ENCODE data around the gene GPA33.

The GPA33 gene

DNA sequence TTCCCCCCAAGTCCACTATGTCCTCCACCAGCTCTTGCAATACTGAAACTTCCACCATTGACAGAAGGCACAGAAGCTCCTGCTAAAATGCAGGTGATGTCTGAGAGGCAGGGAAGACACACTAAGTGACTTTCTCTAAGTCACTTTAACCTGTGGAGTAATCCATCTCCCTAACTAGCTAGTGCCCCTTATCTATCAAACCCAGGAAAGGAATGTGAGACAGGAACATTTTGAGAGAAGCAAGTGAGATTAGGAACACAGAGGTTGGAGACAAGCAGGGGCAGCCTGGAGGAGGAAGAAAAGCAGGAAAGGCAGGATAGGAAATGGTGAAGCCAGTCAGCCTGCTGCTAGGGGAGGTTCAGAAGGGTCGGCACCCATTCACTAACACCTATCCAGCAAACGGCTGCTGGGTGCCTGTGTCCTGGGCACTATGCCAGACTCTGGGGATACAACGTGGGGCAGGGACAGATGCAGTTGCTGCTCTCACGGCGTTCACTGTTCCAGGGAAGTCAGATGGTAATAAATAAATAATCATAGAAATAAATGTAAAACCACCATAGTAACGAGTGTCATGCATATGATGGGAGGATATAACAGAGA is 7.0 kb downstream of the GPA33 start:
- H3K9me3 ChIP-seq (ENCODE audit: low read length): no peaks in the 10 kb centered on the region
- H3K4me3 ChIP-seq (ENCODE audit: low read depth in 1 of 2, low read length in 2 of 2): no peak overlapping the region
- H3K9ac ChIP-seq (ENCODE audit: low read length): no peak overlapping the region
- no peaks in the 10 kb centered on the region for H3K36me3 ChIP-seq (ENCODE audit: insufficient read depth, low read length)
- H3K27ac ChIP-seq (ENCODE audit: low read depth, low read length): no peak overlapping the region
- no peaks in the 10 kb centered on the region for H3K27me3 ChIP-seq (ENCODE audit: control insufficient read depth in 1 of 2, insufficient read depth in 2 of 2, low read length in 2 of 2)
- no peaks in the 10 kb centered on the region for H3K4me1 ChIP-seq (ENCODE audit: insufficient read depth, low read length)

DNA sequence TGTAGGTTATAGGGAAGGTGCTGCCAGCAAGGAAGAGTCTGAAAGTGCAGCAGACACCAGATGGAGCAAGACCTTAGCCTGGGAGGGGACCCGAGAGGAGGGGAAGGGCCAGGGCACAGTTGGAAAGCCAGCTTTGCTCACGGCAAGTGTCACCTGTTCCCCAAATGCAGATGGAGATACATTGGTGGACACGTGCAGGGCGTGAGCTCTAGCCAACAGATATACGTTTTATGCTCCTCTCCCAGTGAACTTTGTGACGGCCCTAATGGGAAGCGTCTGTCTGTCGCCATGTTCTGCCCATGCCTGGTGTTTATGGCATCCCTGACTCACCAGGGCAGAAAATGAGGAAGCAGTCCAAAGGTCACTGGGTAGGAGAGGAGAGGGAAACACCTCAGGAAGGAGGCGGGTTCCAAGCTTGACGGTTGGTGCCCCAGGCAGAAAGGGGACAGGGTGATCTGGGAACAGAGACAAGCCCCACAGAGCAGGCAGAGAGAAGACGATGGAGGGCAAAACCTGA is 7.6 kb downstream of the GPA33 start:
- no peaks in the 10 kb centered on the region for H3K36me3 ChIP-seq (ENCODE audit: insufficient read depth, low read length)
- no peak overlapping the region for H3K4me3 ChIP-seq (ENCODE audit: low read depth in 1 of 2, low read length in 2 of 2)
- no peaks in the 10 kb centered on the region for H3K4me1 ChIP-seq (ENCODE audit: insufficient read depth, low read length)
- H3K9me3 ChIP-seq (ENCODE audit: low read length): no peaks in the 10 kb centered on the region
- no peak overlapping the region for H3K27ac ChIP-seq (ENCODE audit: low read depth, low read length)
- H3K27me3 ChIP-seq (ENCODE audit: control insufficient read depth in 1 of 2, insufficient read depth in 2 of 2, low read length in 2 of 2): no peaks in the 10 kb centered on the region
- H3K9ac ChIP-seq (ENCODE audit: low read length): no peak overlapping the region

- H3K4me1 ChIP-seq (ENCODE audit: insufficient read depth, low read length): no peaks in the 10 kb centered on the region
- no peak overlapping the region for H3K4me3 ChIP-seq (ENCODE audit: low read depth in 1 of 2, low read length in 2 of 2)
- H3K36me3 ChIP-seq (ENCODE audit: insufficient read depth, low read length): no peaks in the 10 kb centered on the region
- no peaks in the 10 kb centered on the region for H3K9me3 ChIP-seq (ENCODE audit: low read length)
- H3K27ac ChIP-seq (ENCODE audit: low read depth, low read length): no peak overlapping the region
- no peaks in the 10 kb centered on the region for H3K27me3 ChIP-seq (ENCODE audit: control insufficient read depth in 1 of 2, insufficient read depth in 2 of 2, low read length in 2 of 2)
- no peak overlapping the region for H3K9ac ChIP-seq (ENCODE audit: low read length)
Measured at GRCh38 chr1:167081594-167082156, 8.5 kb downstream of the GPA33 start.

GRCh38 chr1:167077868-167078210 is 12.3 kb downstream of the GPA33 start:
- Histone ChIP-seq H3K27me3 (ENCODE audit: control insufficient read depth in 1 of 2, insufficient read depth in 2 of 2, low read length in 2 of 2) (no peaks in the 10 kb centered on the region), H3K9me3 (ENCODE audit: low read length) (no peaks in the 10 kb centered on the region), H3K4me3 (ENCODE audit: low read depth in 1 of 2, low read length in 2 of 2) (no peak overlapping the region), H3K4me1 (ENCODE audit: insufficient read depth, low read length) (no peaks in the 10 kb centered on the region), H3K9ac (ENCODE audit: low read length) (no peak overlapping the region), H3K36me3 (ENCODE audit: insufficient read depth, low read length) (no peaks in the 10 kb centered on the region), H3K27ac (ENCODE audit: low read depth, low read length) (no peak overlapping the region)

GRCh38 chr1:167077128-167077867 is 12.9 kb downstream of the GPA33 start:
- H3K27me3 ChIP-seq (ENCODE audit: control insufficient read depth in 1 of 2, insufficient read depth in 2 of 2, low read length in 2 of 2): no peaks in the 10 kb centered on the region
- H3K27ac ChIP-seq (ENCODE audit: low read depth, low read length): no peak overlapping the region
- no peak overlapping the region for H3K9ac ChIP-seq (ENCODE audit: low read length)
- no peak overlapping the region for H3K4me3 ChIP-seq (ENCODE audit: low read depth in 1 of 2, low read length in 2 of 2)
- no peaks in the 10 kb centered on the region for H3K4me1 ChIP-seq (ENCODE audit: insufficient read depth, low read length)
- H3K9me3 ChIP-seq (ENCODE audit: low read length): no peaks in the 10 kb centered on the region
- H3K36me3 ChIP-seq (ENCODE audit: insufficient read depth, low read length): no peaks in the 10 kb centered on the region

- H3K9ac ChIP-seq (ENCODE audit: low read length): no peak overlapping the region
- no peaks in the 10 kb centered on the region for H3K4me1 ChIP-seq (ENCODE audit: insufficient read depth, low read length)
- H3K4me3 ChIP-seq (ENCODE audit: low read depth in 1 of 2, low read length in 2 of 2): no peak overlapping the region
- no peaks in the 10 kb centered on the region for H3K27me3 ChIP-seq (ENCODE audit: control insufficient read depth in 1 of 2, insufficient read depth in 2 of 2, low read length in 2 of 2)
- H3K27ac ChIP-seq (ENCODE audit: low read depth, low read length): no peak overlapping the region
- H3K9me3 ChIP-seq (ENCODE audit: low read length): no peaks in the 10 kb centered on the region
- H3K36me3 ChIP-seq (ENCODE audit: insufficient read depth, low read length): no peaks in the 10 kb centered on the region
Measured at GRCh38 chr1:167076136-167076710, 14.0 kb downstream of the GPA33 start.

GRCh38 chr1:167071286-167071685 is 18.9 kb downstream of the GPA33 start:
- Histone ChIP-seq H3K4me1 (ENCODE audit: insufficient read depth, low read length) (no peaks in the 10 kb centered on the region), H3K36me3 (ENCODE audit: insufficient read depth, low read length) (no peaks in the 10 kb centered on the region), H3K27me3 (ENCODE audit: control insufficient read depth in 1 of 2, insufficient read depth in 2 of 2, low read length in 2 of 2) (no peaks in the 10 kb centered on the region), H3K4me3 (ENCODE audit: low read depth in 1 of 2, low read length in 2 of 2) (no peak overlapping the region), H3K9ac (ENCODE audit: low read length) (no peak overlapping the region), H3K27ac (ENCODE audit: low read depth, low read length) (no peak overlapping the region), H3K9me3 (ENCODE audit: low read length) (no peaks in the 10 kb centered on the region)

DNA sequence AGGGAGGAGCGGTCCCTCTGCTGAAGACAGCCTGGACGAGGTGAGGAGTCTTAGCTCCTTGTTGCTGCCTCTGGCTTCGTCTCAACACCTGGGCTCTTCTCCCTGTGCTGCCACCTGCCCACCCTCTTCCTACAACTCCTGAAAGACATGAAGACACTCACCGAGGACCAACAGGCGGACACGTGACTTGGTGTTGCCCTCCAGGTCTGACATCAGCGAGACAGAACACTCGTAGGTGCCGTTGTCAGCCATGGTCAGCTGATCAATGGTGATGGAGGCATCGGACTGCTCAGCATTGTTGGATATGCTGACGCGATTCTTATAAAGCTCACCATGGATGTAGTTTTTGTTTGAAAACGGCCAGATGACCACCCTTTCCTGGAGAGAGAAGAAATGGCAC is 21.4 kb downstream of the GPA33 start:
- H3K36me3 ChIP-seq (ENCODE audit: insufficient read depth, low read length): no peaks in the 10 kb centered on the region
- H3K27ac ChIP-seq (ENCODE audit: low read depth, low read length): no peak overlapping the region
- no peak overlapping the region for H3K9ac ChIP-seq (ENCODE audit: low read length)
- H3K4me3 ChIP-seq (ENCODE audit: low read depth in 1 of 2, low read length in 2 of 2): no peak overlapping the region
- H3K27me3 ChIP-seq (ENCODE audit: control insufficient read depth in 1 of 2, insufficient read depth in 2 of 2, low read length in 2 of 2): no peaks in the 10 kb centered on the region
- no peaks in the 10 kb centered on the region for H3K4me1 ChIP-seq (ENCODE audit: insufficient read depth, low read length)
- no peaks in the 10 kb centered on the region for H3K9me3 ChIP-seq (ENCODE audit: low read length)

GRCh38 chr1:167067904-167068303 is 22.3 kb downstream of the GPA33 start:
- no peaks in the 10 kb centered on the region for H3K27me3 ChIP-seq (ENCODE audit: control insufficient read depth in 1 of 2, insufficient read depth in 2 of 2, low read length in 2 of 2)
- H3K36me3 ChIP-seq (ENCODE audit: insufficient read depth, low read length): no peaks in the 10 kb centered on the region
- H3K9ac ChIP-seq (ENCODE audit: low read length): no peak overlapping the region
- H3K4me1 ChIP-seq (ENCODE audit: insufficient read depth, low read length): no peaks in the 10 kb centered on the region
- H3K9me3 ChIP-seq (ENCODE audit: low read length): no peaks in the 10 kb centered on the region
- H3K27ac ChIP-seq (ENCODE audit: low read depth, low read length): no peak overlapping the region
- no peak overlapping the region for H3K4me3 ChIP-seq (ENCODE audit: low read depth in 1 of 2, low read length in 2 of 2)

- H3K9me3 ChIP-seq (ENCODE audit: low read length): no peaks in the 10 kb centered on the region
- H3K27ac ChIP-seq (ENCODE audit: low read depth, low read length): no peak overlapping the region
- H3K27me3 ChIP-seq (ENCODE audit: control insufficient read depth in 1 of 2, insufficient read depth in 2 of 2, low read length in 2 of 2): no peaks in the 10 kb centered on the region
- H3K36me3 ChIP-seq (ENCODE audit: insufficient read depth, low read length): no peaks in the 10 kb centered on the region
- no peak overlapping the region for H3K4me3 ChIP-seq (ENCODE audit: low read depth in 1 of 2, low read length in 2 of 2)
- no peak overlapping the region for H3K9ac ChIP-seq (ENCODE audit: low read length)
- H3K4me1 ChIP-seq (ENCODE audit: insufficient read depth, low read length): no peaks in the 10 kb centered on the region
Measured at GRCh38 chr1:167066333-167067122, 23.6 kb downstream of the GPA33 start.

DNA sequence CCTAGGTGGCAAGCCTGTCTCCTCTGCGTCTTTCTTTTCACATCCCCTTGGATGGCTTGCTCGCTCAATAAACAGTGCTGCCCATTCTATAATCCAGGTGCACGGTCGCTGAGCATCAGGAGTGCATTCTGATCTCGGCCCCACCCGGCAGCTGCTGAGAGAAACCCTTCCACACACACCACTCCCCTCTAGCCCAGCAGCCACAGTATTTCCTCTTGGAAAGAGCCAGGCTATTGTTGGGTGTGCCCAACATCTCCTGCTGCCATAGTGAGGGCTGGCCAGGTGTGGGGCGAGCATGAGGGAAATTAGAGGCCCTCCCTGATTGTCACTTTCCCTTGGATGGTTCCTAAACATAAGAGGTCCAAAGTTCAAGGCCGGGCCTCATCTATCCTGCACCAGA is 24.7 kb downstream of the GPA33 start:
- Histone ChIP-seq H3K9ac (ENCODE audit: low read length) (no peak overlapping the region), H3K27me3 (ENCODE audit: control insufficient read depth in 1 of 2, insufficient read depth in 2 of 2, low read length in 2 of 2) (no peaks in the 10 kb centered on the region), H3K27ac (ENCODE audit: low read depth, low read length) (no peak overlapping the region), H3K36me3 (ENCODE audit: insufficient read depth, low read length) (no peaks in the 10 kb centered on the region), H3K4me1 (ENCODE audit: insufficient read depth, low read length) (no peaks in the 10 kb centered on the region), H3K9me3 (ENCODE audit: low read length) (no peaks in the 10 kb centered on the region), H3K4me3 (ENCODE audit: low read depth in 1 of 2, low read length in 2 of 2) (no peak overlapping the region)
